Gastrocnemius medialis (tissue), 4 donors: Measurements from ENCODE around the gene MACROH2A2.

Experiments used
- POLR2A ChIP-seq, 2 donors: fragments of 450-650 bp; IDR thresholded peaks; one replicate each; pipeline ENCODE4 v1.6.1; 2017; ENCODE audit warnings: antibody characterized with exemption in 2 of 2, mild to moderate bottlenecking in 2 of 2, moderate library complexity in 2 of 2
- TF ChIP-seq, protein P1 (sequence below), 5 experiments: fragments of 450-650 bp in 3 of 5; fragments of 200-600 bp in 2 of 5; sonication (generic) in 2 of 5; IDR thresholded peaks in 4 of 5; conservative IDR thresholded peaks in 1 of 5; 1 replicate in 4 of 5; 2 replicates in 1 of 5; pipeline ENCODE4 v1.5.1; 2016 to 2019; ENCODE audit warnings: antibody characterized with exemption in 5 of 5, mild to moderate bottlenecking in 3 of 5, moderate library complexity in 3 of 5

GRCh38 chr10:70118196-70118595 lies 65.5 kb downstream of the MACROH2A2 start:
- no peak for TF ChIP-seq POLR2A (IDR thresholded peaks at IDR 0.05)
- TF ChIP-seq, protein P1, sequence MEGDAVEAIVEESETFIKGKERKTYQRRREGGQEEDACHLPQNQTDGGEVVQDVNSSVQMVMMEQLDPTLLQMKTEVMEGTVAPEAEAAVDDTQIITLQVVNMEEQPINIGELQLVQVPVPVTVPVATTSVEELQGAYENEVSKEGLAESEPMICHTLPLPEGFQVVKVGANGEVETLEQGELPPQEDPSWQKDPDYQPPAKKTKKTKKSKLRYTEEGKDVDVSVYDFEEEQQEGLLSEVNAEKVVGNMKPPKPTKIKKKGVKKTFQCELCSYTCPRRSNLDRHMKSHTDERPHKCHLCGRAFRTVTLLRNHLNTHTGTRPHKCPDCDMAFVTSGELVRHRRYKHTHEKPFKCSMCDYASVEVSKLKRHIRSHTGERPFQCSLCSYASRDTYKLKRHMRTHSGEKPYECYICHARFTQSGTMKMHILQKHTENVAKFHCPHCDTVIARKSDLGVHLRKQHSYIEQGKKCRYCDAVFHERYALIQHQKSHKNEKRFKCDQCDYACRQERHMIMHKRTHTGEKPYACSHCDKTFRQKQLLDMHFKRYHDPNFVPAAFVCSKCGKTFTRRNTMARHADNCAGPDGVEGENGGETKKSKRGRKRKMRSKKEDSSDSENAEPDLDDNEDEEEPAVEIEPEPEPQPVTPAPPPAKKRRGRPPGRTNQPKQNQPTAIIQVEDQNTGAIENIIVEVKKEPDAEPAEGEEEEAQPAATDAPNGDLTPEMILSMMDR (IDR thresholded peaks at IDR 0.05 in 4 of 5, conservative IDR thresholded peaks at IDR 0.05 in 1 of 5), result no peak
